Effector memory CD4-positive, alpha-beta T cell (primary cell): Measurements from ENCODE around the gene AVPR2.

ENCODE experiments used
- DNase-seq, 3 donors: peaks; one replicate each; pipeline ENCODE4 v3.0.0-alpha.2; 2020
- H3K27ac ChIP-seq: 2 replicates; pipeline ENCODE4 v1.7.0; 2013; ENCODE audit warnings: mild to moderate bottlenecking, low read length, moderate library complexity; ENCODE audit not compliant: insufficient read depth, poor library complexity, severe bottlenecking
- H3K27me3 ChIP-seq: replicated peaks from 2 replicates; pipeline ENCODE4 v1.7.0; 2013; ENCODE audit warnings: mild to moderate bottlenecking, low read length; ENCODE audit not compliant: insufficient read depth, control insufficient read depth, poor library complexity, severe bottlenecking
- H3K36me3 ChIP-seq: 2 replicates; pipeline ENCODE4 v1.7.0; 2013; ENCODE audit warnings: mild to moderate bottlenecking, low read length, moderate library complexity; ENCODE audit not compliant: control insufficient read depth, insufficient read depth
- H3K4me1 ChIP-seq: 2 replicates; pipeline ENCODE4 v1.7.0; 2013; ENCODE audit warnings: low read length, mild to moderate bottlenecking; ENCODE audit not compliant: control insufficient read depth, insufficient read depth, poor library complexity, severe bottlenecking
- H3K4me3 ChIP-seq: 2 replicates; pipeline ENCODE4 v1.7.0; 2013; ENCODE audit warnings: low read length, low read depth, mild to moderate bottlenecking; ENCODE audit not compliant: insufficient read depth, poor library complexity, severe bottlenecking
- H3K9me3 ChIP-seq: 2 replicates; pipeline ENCODE4 v1.7.0; 2013; ENCODE audit warnings: mild to moderate bottlenecking, low read length, moderate library complexity; ENCODE audit not compliant: control insufficient read depth

Gene AVPR2

GRCh38 chrX:153864561-153865320 is 39.7 kb upstream of the AVPR2 start:
- no peak overlapping the region for H3K4me3 ChIP-seq
- H3K27me3 ChIP-seq, result no peaks in the 10 kb centered on the region
- no peak for DNase-seq
- no peaks in the 10 kb centered on the region for H3K36me3 ChIP-seq
- no peaks in the 10 kb centered on the region for H3K4me1 ChIP-seq
- H3K27ac ChIP-seq, result no peak overlapping the region
- H3K9me3 ChIP-seq, result no peaks in the 10 kb centered on the region

- DNase-seq, result no peak
- no peaks in the 10 kb centered on the region for H3K27me3 ChIP-seq
- H3K27ac ChIP-seq, result no peak overlapping the region
- H3K9me3 ChIP-seq, result no peaks in the 10 kb centered on the region
- no peaks in the 10 kb centered on the region for H3K36me3 ChIP-seq
- no peak overlapping the region for H3K4me3 ChIP-seq
- H3K4me1 ChIP-seq, result no peaks in the 10 kb centered on the region
Measured at GRCh38 chrX:153865321-153865580, 39.2 kb upstream of the AVPR2 start.

- no peaks in the 10 kb centered on the region for H3K4me1 ChIP-seq
Measured at GRCh38 chrX:153865685-153866084, 38.8 kb upstream of the AVPR2 start.

GRCh38 chrX:153866302-153867019 is 38.0 kb upstream of the AVPR2 start:
- Histone ChIP-seq H3K9me3 (no peaks in the 10 kb centered on the region), H3K4me3 (no peak overlapping the region), H3K36me3 (no peaks in the 10 kb centered on the region), H3K27ac (no peak overlapping the region), H3K27me3 (no peaks in the 10 kb centered on the region), H3K4me1 (no peaks in the 10 kb centered on the region)
- DNase-seq, result no peak

More at GRCh38 chrX:153865685-153866084, 38.8 kb upstream of the AVPR2 start:
- no peak overlapping the region for H3K27ac ChIP-seq
- no peaks in the 10 kb centered on the region for H3K9me3 ChIP-seq
- no peaks in the 10 kb centered on the region for H3K27me3 ChIP-seq
- H3K36me3 ChIP-seq, result no peaks in the 10 kb centered on the region
- DNase-seq, result no peak
- no peak overlapping the region for H3K4me3 ChIP-seq

- Histone ChIP-seq H3K27me3 (no peaks in the 10 kb centered on the region), H3K4me1 (no peaks in the 10 kb centered on the region), H3K4me3 (no peak overlapping the region), H3K36me3 (no peaks in the 10 kb centered on the region), H3K9me3 (no peaks in the 10 kb centered on the region), H3K27ac (no peak overlapping the region)
- no peak for DNase-seq
Measured at GRCh38 chrX:153867139-153867538, 37.3 kb upstream of the AVPR2 start.

GRCh38 chrX:153867671-153868070 is 36.8 kb upstream of the AVPR2 start:
- Histone ChIP-seq H3K27me3 (no peaks in the 10 kb centered on the region), H3K4me1 (no peaks in the 10 kb centered on the region), H3K27ac (no peak overlapping the region), H3K36me3 (no peaks in the 10 kb centered on the region), H3K9me3 (no peaks in the 10 kb centered on the region), H3K4me3 (no peak overlapping the region)
- DNase-seq, result no peak

- no peaks in the 10 kb centered on the region for H3K27me3 ChIP-seq
- DNase-seq, result no peak
Measured at GRCh38 chrX:153868576-153869472, 35.6 kb upstream of the AVPR2 start.

GRCh38 chrX:153869473-153870287 is 34.8 kb upstream of the AVPR2 start:
- no peak for DNase-seq
- Histone ChIP-seq H3K4me3 (no peak overlapping the region), H3K36me3 (no peaks in the 10 kb centered on the region), H3K4me1 (no peaks in the 10 kb centered on the region), H3K27me3 (no peaks in the 10 kb centered on the region), H3K27ac (no peak overlapping the region), H3K9me3 (no peaks in the 10 kb centered on the region)

More at GRCh38 chrX:153868576-153869472, 35.6 kb upstream of the AVPR2 start:
- H3K4me3 ChIP-seq, result no peak overlapping the region
- no peak overlapping the region for H3K27ac ChIP-seq
- no peaks in the 10 kb centered on the region for H3K4me1 ChIP-seq
- no peaks in the 10 kb centered on the region for H3K9me3 ChIP-seq
- H3K36me3 ChIP-seq, result no peaks in the 10 kb centered on the region

GRCh38 chrX:153870288-153870690 is 34.2 kb upstream of the AVPR2 start:
- DNase-seq, result no peak
- Histone ChIP-seq H3K4me1 (no peaks in the 10 kb centered on the region), H3K27me3 (no peaks in the 10 kb centered on the region)

More at GRCh38 chrX:153870288-153870690, 34.2 kb upstream of the AVPR2 start:
- no peaks in the 10 kb centered on the region for H3K9me3 ChIP-seq
- no peak overlapping the region for H3K27ac ChIP-seq
- no peak overlapping the region for H3K4me3 ChIP-seq
- no peaks in the 10 kb centered on the region for H3K36me3 ChIP-seq
